Measurements from ENCODE around the gene UBE2H. TPM values are rescaled to one million over a fixed set of nuclear protein-coding genes. Genes with fewer than 3 reads are reported as not detected.

The UBE2H gene
- total RNA-seq, 4 donors from 2014 or later = 63.2 to 154 (median 101) TPM

DNA sequence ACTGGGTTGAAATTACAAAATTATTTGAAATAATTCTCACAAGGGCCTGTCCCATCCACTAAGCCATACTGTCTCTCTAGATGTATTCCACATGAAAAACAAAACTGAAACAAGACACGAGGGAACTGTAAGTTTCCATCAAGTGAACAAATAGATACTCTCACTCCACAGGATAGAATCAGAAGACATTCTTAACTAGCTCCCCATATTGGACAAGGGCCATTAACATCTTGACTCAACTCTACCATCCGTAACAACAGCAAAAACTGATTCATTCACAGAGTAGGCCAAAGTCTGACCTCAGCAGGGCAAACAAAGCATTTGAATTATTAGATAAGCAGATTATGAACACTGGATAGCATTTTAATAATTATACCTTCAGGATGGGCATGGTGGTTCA, 29.1 kb downstream of the UBE2H start:
- H3K4me3 ChIP-seq (ENCODE audit: low read depth, poor library complexity, severe bottlenecking) = no peak overlapping the region
- intact Hi-C loops (cut with DNase I; ENCODE audit: low total_unique reads) = no loop called here
- no peak for DNase-seq (ENCODE audit: low spot score in 2 of 2)
- no peak for TF ChIP-seq POLR2A (IDR thresholded peaks at IDR 0.05)
- TF ChIP-seq, protein P1, sequence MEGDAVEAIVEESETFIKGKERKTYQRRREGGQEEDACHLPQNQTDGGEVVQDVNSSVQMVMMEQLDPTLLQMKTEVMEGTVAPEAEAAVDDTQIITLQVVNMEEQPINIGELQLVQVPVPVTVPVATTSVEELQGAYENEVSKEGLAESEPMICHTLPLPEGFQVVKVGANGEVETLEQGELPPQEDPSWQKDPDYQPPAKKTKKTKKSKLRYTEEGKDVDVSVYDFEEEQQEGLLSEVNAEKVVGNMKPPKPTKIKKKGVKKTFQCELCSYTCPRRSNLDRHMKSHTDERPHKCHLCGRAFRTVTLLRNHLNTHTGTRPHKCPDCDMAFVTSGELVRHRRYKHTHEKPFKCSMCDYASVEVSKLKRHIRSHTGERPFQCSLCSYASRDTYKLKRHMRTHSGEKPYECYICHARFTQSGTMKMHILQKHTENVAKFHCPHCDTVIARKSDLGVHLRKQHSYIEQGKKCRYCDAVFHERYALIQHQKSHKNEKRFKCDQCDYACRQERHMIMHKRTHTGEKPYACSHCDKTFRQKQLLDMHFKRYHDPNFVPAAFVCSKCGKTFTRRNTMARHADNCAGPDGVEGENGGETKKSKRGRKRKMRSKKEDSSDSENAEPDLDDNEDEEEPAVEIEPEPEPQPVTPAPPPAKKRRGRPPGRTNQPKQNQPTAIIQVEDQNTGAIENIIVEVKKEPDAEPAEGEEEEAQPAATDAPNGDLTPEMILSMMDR (IDR thresholded peaks at IDR 0.05) = no peak
- WGBS, 2 donors = 40 to 41% methylated on average over 2 of the region's 2 CpGs

DNA sequence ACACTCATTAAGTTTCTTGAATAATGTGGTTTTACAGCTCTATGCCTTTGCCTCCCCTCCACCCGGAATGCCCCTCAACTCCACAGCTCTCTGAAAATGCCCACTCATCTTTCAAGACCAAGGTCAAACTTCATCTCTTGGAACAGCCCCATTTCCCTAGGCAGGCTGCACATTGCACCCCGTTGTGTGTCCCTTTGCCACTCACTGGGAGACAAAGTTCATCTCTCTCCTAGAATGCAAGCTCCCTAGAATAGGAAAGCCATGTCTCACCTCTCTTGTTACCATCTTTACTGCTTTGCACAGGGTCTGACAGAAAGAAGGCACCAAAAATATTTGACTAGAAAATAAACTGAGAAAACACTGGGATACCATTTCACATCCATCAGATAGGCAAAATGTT, 33.3 kb downstream of the UBE2H start:
- intact Hi-C loops (cut with DNase I; ENCODE audit: low total_unique reads) = no loop called here
- H3K4me3 ChIP-seq (ENCODE audit: low read depth, poor library complexity, severe bottlenecking) = no peak overlapping the region
- 96% methylated on average over 2 of the region's 2 CpGs for WGBS, 2 donors
- no peak for DNase-seq (ENCODE audit: low spot score in 2 of 2)
- TF ChIP-seq, protein P1 (IDR thresholded peaks at IDR 0.05) = no peak
- TF ChIP-seq POLR2A (IDR thresholded peaks at IDR 0.05) = no peak

DNA sequence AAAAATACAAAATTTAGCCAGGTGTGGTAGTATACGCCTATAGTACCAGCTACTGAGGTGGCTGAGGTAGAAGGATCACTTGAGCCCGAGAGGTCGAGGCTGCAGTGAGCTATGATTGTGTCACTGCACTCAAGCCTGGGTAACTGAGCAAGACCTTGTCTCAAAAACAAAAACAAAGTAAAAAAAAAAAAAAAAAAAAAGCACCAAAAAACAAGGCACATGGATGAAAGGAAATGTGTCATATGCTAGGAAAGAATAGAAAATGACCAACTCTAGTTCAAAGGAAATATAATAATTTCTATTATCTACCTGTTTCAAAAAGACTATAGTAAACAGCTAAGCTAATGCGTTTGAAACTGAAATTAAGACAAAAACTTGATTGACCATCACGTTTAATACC, 33.8 kb downstream of the UBE2H start:
- TF ChIP-seq, protein P1 (IDR thresholded peaks at IDR 0.05) = no peak
- TF ChIP-seq POLR2A (IDR thresholded peaks at IDR 0.05) = no peak
- WGBS, 2 donors = 86 to 93% methylated on average over 5 of the region's 5 CpGs

DNA sequence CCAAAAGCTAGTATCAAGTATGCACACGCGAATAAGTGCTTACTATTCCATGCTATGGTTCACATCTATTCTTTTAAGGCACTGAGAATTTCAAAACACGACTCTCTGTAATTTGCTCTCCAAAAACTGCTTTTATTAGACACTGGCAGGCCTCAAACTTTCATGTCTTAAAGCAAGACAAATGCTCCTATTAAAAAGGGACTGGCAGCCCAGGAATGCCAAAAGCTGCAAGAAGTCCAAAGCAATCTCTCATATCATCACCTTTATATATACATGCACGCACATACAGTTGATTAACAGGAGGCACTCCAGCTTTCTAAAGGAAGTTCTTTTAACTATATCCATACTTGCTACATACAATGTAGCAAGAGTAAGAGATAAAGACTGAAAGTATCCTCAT, 34.8 kb downstream of the UBE2H start:
- TF ChIP-seq, protein P1 (IDR thresholded peaks at IDR 0.05) = no peak
- TF ChIP-seq POLR2A (IDR thresholded peaks at IDR 0.05) = no peak
- intact Hi-C loops (cut with DNase I; ENCODE audit: low total_unique reads) = no loop called here
- DNase-seq (ENCODE audit: low spot score in 2 of 2) = no peak
- no peak overlapping the region for H3K4me3 ChIP-seq (ENCODE audit: low read depth, poor library complexity, severe bottlenecking)
- 56 to 62% methylated on average over 4 of the region's 4 CpGs for WGBS, 2 donors

More for the DNA sequence above, 33.8 kb downstream of the UBE2H start:
- H3K4me3 ChIP-seq (ENCODE audit: low read depth, poor library complexity, severe bottlenecking) = no peak overlapping the region
- DNase-seq (ENCODE audit: low spot score in 2 of 2) = no peak
- intact Hi-C loops (cut with DNase I; ENCODE audit: low total_unique reads) = no loop called here

DNA sequence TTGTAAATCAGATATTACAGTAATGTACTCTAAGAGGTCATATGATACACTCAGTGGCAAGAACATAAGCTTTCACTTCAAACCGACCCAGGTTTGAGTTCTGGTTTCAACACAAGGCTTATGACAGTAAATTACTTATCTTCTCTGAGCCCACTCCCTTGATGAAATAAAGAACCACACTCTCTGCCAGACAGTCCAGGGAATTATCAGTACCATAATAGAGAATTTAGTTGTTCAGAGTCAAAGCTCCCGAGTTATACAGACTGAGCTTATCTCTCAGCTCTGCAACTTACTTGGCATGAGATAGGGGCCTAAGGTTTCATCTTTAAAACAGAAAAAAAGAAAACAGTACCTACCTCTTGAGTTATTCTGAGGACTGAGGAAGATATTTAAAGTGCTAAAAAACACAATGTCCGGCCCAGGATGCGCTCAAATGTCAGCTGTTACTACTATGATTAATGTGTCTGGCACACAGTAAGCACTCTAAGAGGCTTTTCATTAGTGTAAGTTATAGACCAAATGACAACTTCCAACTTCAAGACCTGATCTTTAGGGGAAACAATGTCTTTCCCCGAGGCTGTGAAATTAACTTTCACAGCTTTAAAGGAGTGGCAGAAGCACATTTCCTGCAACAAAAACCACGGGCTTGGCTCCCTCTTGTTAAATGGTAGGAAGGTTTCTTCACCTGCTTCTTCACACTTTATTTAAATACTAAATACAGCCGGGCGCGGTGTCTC, 38.1 kb downstream of the UBE2H start:
- 43 to 50% methylated on average over 9 of the region's 9 CpGs for WGBS, 2 donors
- no peak for DNase-seq (ENCODE audit: low spot score in 2 of 2)
- TF ChIP-seq, protein P1 (IDR thresholded peaks at IDR 0.05) = no peak
- TF ChIP-seq POLR2A (IDR thresholded peaks at IDR 0.05) = no peak
- intact Hi-C loops (cut with DNase I; ENCODE audit: low total_unique reads) = no loop called here
- H3K4me3 ChIP-seq (ENCODE audit: low read depth, poor library complexity, severe bottlenecking) = no peak overlapping the region

DNA sequence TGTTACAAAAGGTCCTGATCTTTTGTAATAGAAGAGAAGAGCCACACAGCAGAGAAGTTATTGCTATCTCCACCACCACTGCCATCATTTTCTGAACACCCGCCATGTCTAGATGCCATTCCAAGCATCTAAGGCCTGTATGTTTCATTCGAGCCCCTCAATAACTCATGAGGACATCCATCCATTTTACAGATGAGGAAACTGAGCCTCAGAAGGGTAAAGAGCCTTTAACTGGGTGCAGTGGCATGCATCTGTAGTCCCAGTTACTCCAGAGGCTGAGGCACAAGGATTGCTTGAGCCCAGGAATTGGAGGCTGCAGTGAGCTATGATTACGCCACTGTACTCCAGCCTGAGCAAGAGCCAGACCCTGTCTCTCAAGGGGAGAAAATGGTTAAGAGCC, 39.3 kb downstream of the UBE2H start:
- intact Hi-C loops (cut with DNase I; ENCODE audit: low total_unique reads) = no loop called here
- DNase-seq (ENCODE audit: low spot score in 2 of 2) = no peak

More for the DNA sequence above, 39.3 kb downstream of the UBE2H start:
- TF ChIP-seq, protein P1 (IDR thresholded peaks at IDR 0.05) = no peak
- TF ChIP-seq POLR2A (IDR thresholded peaks at IDR 0.05) = no peak
- no peak overlapping the region for H3K4me3 ChIP-seq (ENCODE audit: low read depth, poor library complexity, severe bottlenecking)
- 97 to 100% methylated on average over 3 of the region's 3 CpGs for WGBS, 2 donors
